ENCODE data around the gene GTF2IRD1.
A peak's percentile ranks its signal among the peaks of the same experiment; 100 is the strongest.
"Not testable (repeated sequence)": the region's sequence is repeated elsewhere in the genome, so short reads cannot be mapped to it uniquely, and the experiment has no call there.

Gene GTF2IRD1, protein sequence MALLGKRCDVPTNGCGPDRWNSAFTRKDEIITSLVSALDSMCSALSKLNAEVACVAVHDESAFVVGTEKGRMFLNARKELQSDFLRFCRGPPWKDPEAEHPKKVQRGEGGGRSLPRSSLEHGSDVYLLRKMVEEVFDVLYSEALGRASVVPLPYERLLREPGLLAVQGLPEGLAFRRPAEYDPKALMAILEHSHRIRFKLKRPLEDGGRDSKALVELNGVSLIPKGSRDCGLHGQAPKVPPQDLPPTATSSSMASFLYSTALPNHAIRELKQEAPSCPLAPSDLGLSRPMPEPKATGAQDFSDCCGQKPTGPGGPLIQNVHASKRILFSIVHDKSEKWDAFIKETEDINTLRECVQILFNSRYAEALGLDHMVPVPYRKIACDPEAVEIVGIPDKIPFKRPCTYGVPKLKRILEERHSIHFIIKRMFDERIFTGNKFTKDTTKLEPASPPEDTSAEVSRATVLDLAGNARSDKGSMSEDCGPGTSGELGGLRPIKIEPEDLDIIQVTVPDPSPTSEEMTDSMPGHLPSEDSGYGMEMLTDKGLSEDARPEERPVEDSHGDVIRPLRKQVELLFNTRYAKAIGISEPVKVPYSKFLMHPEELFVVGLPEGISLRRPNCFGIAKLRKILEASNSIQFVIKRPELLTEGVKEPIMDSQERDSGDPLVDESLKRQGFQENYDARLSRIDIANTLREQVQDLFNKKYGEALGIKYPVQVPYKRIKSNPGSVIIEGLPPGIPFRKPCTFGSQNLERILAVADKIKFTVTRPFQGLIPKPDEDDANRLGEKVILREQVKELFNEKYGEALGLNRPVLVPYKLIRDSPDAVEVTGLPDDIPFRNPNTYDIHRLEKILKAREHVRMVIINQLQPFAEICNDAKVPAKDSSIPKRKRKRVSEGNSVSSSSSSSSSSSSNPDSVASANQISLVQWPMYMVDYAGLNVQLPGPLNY

GRCh38 chr7:74453322-74454011 is at the start of gene GTF2IRD1:
Gene GTF2IRD1 (plus strand): TSS chr7:74453906. CDS start chr7:74508081, 54,175 bp downstream.
- peak; percentile 26 for DNase-seq (ENCODE audit: low read depth)

- no peak for DNase-seq (ENCODE audit: low read depth)
Observed at GRCh38 chr7:74404388-74404700, 49.4 kb upstream of the GTF2IRD1 start.

DNA sequence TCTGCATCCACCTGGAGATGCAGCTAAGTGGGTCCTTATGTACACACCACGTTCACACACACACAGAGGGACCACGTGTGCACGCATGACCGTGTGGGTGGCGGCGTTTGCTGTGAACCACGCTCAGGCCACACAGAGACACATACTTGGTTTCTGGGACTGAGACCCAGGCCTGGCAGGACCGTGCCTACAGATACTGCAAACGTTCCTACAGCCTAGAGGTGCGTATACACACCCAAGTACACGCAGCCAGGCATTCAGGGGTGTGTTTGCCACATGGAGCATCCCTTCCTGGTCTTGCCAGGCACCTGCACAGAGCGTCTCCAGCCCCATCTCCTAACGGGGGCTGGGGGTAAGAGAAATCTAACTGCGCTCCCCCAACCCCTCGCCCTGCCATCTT is 49.0 kb upstream of the GTF2IRD1 start:
- no peak for DNase-seq (ENCODE audit: low read depth)

DNA sequence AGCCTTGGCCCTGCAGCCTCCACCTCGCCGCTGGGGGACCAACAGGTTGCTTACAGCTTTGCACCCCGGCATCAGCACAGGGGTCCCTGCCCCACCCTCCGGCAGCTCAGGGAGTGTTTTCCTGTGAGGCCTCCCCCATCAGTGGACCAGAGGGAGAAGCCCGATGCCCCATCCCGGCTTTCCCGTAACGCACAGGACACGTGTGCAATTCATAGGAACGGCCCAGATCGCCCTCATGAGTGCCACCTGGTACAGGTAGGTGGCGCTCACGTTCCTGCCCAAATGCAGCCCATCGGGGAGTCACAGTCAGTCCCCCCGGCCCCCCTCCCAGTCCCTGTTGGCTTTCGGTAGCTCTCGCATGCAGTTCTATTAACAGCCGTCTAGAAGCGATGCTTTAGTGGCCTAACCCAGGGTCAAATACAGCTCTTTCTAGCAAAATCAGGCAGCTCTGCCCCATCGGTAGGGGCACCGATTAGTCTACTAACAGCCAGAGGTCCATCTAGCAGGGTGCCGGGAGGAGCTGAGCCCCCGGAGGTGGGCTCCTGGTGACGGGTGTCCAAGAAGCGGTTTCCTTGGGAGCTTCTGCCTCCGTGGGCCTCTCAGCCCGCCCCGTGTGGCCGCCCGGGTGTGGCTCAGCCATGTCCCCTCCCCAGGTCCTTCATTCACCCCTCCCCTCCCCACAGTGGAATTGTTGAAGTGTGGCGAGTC is 48.4 kb upstream of the GTF2IRD1 start:
- DNase-seq (ENCODE audit: low read depth) = no peak

DNA sequence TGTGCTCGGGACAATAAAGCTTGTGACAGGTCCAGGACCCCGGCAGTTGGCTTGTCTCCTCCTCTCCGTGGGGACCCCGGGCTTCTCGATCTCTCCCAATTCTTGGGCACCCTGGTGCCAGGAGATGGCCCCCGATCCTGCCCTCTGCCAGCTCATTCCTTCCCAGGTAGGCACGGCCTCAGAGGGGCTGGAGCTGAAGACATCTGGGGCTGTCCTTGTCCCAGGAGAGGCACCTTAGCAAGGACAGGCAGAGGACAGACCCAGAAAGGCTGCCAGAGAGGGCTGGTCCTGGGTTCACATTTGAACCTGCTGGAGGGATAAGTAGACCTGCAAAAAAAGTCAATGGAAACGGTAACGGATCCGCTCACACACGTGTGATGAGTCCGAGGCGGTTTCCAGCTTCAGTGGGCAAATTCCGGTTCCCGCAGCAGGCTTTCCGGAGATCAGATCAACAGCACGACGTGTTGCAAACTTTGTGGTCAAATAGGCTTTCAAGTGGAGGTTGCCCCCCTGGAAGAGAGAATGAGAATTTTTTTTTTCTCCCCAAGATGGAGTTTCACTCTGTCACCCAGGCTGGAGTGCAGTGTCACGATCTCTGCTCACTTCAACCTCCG is 47.7 kb upstream of the GTF2IRD1 start:
- DNase-seq (ENCODE audit: low read depth) = no peak

DNA sequence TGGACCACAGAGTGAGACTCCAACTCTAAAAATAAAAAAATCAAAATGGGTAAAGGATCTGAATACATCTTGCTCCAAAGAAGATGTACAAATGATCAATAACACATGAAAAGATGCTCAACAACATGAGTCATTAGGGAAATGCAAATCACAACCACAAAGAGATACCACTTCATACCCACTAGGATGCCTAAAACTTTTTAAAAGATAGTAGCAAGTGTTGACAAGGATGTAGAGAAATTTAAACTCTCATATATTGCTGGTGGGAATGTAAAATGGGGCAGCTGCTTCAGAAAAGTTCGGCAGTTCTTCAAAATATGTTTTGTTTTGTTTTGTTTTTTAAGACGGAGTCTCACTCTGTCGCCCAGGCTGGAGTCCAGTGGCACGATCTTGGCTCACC is 45.7 kb upstream of the GTF2IRD1 start:
- DNase-seq (ENCODE audit: low read depth) = no peak

DNA sequence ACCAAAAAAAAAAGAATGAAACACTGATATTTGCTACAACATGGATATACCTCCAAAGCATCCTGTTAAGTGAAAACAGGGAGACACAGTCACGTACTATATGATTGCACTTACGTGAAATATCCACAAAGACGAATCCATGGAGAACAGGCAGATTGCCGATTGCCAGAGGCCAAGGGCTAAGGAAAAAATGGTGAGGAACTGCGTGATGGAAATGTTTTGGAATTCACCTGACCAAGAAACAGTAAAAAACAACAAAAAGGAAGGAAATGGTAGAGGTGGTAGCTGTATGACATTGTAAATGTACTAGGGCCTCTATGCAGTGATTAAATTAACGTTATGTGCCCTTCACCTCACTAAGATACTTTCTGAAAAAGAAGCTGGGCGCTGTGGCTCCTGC is 44.1 kb upstream of the GTF2IRD1 start:
- no peak for DNase-seq (ENCODE audit: low read depth)

DNA sequence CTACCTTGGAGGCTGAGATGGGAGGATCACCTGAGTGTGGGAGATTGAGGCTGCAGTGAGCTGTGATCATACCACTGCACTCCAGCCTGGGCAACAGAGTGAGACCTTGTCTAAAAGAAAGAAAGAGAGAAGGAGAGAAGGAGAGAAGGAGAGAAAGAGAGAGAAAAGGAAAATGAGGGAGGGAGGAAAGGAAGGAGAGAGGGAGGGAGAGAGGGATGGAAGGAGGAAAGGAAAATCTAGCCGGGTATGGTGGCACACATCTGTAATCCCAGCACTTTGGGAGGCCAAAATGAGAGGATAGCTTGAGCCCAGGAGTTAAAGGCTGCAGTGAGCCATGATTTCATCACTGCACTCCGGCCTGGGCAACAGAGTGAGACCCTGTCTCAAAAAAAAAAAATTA is 42.9 kb upstream of the GTF2IRD1 start:
- no peak for DNase-seq (ENCODE audit: low read depth)

DNA sequence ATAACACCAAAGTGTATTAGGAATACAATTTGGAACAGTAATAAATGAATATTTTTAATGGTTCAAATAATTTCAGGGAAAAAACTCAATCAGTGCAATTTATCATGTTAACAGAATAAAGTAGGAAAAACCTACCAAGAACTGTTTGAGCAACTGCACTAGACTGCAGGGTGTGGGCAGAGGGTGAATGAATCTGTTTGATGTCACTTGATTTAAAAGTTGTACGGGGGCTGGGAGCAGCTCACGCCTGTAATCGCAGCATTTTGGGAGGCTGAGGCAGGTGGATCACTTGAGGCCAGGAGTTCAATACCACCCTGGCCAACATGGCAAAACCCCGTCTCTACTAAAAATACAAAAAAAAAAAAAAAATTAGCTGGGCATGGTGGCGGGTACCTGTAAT is 42.1 kb upstream of the GTF2IRD1 start:
- DNase-seq (ENCODE audit: low read depth) = not testable (repeated sequence)

DNA sequence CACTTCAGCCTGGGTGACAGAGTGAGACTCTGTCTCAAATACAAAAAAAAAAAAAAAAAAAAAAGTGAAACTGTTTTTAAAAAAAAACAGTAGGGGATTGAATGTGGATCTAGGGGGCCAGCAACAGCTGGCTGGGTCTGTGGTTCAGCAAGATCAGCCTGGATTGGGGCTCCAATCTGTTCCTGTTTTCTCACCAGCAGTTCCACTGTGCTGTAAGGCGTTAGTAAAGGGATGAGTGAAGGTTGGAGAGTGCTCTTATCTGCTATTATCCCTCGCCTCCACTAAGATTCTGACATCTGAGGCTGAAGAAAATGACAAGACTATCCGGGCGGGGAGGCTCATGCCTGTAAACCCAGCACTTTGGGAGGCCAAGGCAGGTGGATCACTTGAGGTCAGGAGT is 41.6 kb upstream of the GTF2IRD1 start:
- no peak for DNase-seq (ENCODE audit: low read depth)

DNA sequence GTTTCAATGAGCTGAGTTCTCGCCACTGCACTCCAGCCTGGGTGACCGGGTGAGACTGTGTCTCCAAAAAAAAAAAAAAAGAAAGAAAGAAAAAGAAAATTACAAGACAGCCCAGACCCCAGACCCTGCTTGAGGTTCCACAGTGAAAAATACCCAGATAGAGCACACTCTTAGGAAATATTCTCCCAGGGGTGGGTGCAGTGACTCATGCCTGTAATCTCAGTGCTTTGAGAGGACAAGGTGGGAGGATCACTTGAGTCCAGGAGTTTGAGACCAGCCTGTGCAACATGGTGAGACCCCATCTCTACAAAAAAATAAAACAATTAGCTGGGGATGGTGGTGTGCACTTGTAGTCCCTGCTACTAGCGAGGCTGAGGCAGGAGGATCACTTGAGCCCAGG is 41.1 kb upstream of the GTF2IRD1 start:
- DNase-seq (ENCODE audit: low read depth) = no peak

- DNase-seq (ENCODE audit: low read depth) = not testable (repeated sequence)
Observed at GRCh38 chr7:74414595-74415333, 38.9 kb upstream of the GTF2IRD1 start.

GRCh38 chr7:74417419-74417971 is 36.2 kb upstream of the GTF2IRD1 start:
- peak; percentile 22 for DNase-seq (ENCODE audit: low read depth)

DNA sequence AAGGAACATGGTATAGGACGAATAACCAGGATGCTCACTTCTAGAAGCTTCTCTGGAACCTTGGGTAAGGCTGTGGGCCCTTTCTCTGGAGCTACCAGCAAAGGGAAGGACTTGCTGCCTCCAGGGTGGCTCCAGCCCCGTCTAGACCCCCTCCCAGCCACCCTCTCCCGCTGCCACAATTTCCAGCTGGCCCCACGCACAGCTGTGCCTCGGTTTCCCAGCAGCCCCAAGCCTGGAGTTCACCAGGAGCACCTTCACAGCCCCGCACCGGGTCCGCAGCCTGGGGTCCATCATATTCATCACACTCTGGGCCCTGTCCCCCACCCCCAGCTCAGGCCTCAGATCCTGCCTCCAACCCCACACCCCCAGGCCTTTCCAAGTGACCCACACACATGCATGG is 35.6 kb upstream of the GTF2IRD1 start:
- no peak for DNase-seq (ENCODE audit: low read depth)

DNA sequence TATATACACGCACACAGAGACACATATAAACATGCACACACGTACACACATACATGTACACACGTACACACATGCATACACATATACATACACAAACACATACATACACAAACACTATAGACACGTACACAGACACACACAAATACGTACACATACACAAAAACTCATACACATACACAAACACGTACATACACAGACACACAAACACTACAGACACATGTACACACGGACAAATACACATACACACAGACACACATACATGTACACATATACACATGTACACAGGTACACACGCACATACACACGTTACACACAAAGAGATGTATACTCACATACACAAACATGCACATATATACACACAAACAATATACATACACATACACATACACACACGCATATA is 35.2 kb upstream of the GTF2IRD1 start:
- DNase-seq (ENCODE audit: low read depth) = no peak

DNA sequence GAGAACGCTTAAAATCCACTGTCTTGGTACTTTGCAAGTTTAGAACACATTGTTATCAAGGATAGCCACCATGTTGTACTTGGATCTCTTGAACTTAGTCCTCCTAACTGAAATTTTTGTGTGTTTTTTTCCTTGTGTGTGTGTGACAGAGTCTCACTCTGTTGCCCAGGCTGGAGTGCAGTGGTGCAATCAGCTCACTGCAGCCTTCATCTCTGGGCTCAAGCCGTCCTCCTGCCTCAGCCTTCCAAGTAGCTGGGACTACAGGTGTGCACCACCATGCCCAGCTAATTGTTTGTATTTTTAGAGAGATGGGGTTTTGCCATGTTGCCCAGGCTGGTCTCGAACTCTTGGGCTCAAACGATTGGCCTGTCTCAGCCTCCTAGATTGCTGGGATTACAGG is 34.5 kb upstream of the GTF2IRD1 start:
- not testable (repeated sequence) for DNase-seq (ENCODE audit: low read depth)

GRCh38 chr7:74420006-74420405 is 33.7 kb upstream of the GTF2IRD1 start:
- DNase-seq (ENCODE audit: low read depth) = no peak

DNA sequence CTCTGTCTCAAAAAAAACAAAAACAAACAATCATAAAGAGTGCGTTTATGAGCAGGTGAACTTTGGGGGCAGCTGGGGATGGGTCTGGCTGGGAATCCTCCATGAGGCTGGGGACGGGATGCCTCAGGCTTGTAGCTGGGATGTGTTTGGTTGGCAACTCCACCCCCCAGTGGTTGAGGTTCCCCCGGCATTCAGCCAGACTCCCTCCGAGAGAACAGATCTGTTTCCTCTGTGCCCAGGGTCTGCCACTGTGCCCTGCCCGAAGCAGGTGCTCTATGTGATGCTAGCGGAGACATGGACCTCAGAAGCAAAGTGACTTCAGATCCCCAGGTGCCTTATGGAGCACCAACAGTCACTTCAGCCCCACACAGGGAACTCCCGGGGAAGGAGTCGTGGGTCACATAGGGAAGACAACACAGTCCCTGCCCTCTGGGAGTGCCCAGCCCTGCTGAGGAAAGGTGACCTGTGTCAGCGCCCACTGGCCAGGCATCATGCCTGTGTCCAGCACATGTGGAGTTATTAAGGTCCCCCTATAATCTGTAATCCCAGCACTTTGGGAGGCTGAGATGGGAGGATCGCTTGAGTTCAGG is 29.3 kb upstream of the GTF2IRD1 start:
- DNase-seq (ENCODE audit: low read depth) = no peak

GRCh38 chr7:74428023-74428422 is 25.7 kb upstream of the GTF2IRD1 start:
- DNase-seq (ENCODE audit: low read depth) = no peak

DNA sequence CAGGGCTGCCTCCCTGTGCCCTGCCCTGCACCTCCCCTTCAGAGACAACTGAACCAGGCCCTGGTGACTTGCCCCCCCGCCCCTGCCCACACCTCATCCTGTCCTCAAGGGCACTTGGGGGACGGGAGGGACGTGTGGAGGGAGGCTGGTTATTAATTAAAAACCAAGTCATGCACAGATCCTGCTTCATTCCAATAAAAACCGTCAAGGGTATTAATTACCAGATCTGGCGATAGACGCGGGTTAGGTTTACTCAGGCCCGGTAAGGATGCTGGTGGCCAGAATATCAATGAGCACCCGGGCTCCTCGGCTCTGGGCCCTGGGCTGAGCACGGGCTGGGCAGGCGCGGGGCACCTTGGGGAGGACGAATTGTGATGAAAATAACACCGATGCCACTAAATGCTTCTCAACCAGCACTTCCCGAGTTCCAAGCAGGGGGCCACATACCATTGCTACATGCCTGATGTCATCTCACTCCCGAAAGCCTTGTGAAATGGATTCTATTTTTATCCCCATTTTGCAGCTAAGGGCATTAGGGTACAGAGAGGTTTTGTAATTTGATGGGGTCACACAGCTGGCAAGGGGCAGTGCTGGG is 24.5 kb upstream of the GTF2IRD1 start:
- DNase-seq (ENCODE audit: low read depth) = no peak
